Fibroblast of skin of left quadriceps (primary cell): Measurements from ENCODE around the gene CHMP4B.

Source experiments
- DNase-seq, 2 experiments: peaks; one replicate each; pipeline ENCODE4 v3.0.0-alpha.2; 2013; ENCODE audit warnings: low read depth in 2 of 2

Gene CHMP4B

DNA sequence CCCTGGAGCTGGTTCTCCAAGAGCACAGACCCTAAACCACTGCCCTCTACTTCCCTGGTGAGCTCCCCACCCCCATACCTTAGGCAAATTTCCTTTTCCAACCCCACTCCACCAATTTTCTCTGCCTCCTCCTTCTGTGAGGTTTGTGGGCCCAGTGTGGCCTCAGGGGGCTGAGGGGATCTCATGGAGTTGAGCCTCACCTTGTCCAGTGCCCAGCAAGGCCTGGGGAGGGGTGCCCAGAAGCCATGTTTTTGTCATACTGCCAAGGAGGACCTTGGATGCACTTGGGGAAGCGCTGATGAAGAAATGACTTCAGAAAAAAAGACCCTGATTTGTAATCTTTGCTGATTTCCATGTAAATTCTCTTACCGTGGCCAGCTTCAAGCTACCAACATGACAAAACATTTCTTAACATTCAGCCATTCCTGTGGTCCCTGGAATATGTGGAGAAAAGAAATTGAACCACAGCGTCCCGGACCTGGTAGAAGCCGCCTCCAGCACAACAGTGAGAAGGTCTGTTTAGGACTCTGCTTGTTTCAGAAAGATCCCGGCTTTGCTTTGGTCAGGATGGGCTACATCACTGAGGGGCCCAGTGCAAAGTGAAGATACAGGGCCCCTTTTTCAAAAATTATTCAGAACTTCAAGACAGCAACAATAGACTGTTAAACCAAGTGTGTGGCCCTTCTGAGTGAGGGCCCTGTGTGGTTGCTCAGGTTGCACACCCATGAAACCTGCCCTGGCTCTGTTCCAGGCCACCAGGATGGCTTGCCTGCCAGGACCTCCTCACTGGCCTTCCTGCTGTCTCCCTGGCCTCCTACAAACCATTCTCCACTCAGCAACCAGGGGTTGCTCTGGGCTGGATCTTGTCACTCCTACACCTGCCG lies 52.5 kb downstream of the CHMP4B start:
- no peak for DNase-seq

DNA sequence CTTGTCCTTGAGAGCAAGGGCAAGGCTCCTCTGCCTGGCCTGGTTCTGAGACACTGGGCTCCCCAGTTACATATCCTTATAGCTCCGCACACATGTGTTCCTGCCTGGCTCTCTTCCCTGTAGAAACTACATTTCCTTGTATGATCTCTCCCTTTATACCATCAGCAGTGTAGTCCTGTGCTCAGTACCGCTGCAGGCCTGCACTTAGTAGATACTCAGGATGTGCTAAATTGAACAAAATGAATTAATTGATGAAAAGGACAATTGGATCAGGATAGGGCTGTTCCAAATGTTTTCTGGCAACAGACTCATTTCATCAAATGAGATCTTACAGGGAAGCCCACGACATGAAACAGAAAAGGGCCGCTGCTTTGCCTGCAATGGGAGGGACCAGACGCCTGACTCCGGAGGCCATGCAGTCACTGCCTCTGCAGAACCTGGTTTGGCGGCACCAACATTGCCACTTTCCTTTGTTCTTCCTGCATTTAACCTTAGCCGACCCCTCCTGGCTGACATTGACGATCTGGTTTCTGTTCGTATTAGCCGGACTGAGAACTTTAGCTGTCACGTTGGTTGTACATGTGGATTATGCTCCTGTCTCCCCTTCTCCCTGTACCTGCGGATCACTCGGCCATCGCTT lies 53.3 kb downstream of the CHMP4B start:
- no peak for DNase-seq

DNA sequence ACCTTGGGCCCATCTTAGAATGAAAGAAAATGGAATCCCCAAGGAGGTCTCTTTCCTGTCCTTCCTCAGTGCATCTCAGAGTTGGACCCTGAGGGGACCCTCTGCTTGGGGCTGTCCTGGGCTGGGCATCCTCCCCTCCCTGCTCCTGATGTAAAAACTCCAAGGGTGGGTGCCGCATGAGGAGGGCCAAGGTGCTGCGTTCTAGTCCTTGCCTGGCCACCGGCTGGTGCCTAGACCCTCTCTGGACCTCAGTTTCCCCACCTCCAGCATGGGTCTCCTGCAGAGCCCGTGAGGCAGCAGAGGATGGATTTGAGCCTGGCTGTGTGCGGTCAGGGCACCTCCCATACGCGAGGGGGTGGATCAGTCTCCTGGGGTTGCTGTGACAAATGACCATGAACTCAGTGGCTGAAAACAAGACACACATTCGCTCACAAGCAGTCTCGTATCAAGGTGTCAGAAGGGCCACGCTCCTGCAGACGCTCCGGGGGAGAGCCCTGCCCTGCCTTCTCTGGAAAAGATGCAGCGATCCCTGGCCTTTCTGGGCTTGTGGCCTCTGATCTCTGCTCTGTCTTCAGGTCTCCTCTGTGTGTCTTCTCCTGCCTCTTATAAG lies 54.7 kb downstream of the CHMP4B start:
- no peak for DNase-seq

DNA sequence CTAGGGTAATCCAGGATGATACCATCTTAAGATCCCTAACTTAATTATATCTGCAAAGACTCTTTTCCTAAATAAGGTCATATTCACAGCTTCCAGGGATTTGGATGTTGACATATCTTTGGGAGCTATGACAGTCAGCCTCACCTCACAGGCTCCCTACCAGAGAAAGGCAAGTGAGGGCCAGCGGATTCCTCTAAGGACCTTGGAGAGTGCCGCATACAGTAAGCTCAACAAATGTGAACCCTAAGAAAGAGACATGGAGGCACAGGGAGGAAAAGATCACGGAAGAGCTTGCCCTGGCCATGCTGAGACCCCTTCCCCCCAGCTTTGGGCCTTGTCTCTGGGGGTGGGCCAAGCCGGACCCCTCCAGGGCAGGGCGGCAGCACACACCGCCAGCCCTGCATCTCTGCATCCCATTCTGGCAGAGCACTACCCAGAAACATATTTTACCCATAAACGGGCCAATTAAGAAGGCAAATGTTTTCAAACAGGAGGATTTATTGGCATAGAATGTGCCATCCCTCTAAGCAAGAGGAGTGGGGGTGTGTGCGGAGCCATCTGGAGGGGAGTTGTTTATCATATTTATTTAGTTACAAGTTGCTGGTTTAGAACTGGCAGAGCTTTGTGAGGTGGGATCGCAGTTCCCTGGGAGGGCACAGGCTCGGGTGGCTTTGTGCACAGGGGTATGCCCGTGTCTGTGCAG lies 55.4 kb downstream of the CHMP4B start:
- DNase-seq, result no peak

DNA sequence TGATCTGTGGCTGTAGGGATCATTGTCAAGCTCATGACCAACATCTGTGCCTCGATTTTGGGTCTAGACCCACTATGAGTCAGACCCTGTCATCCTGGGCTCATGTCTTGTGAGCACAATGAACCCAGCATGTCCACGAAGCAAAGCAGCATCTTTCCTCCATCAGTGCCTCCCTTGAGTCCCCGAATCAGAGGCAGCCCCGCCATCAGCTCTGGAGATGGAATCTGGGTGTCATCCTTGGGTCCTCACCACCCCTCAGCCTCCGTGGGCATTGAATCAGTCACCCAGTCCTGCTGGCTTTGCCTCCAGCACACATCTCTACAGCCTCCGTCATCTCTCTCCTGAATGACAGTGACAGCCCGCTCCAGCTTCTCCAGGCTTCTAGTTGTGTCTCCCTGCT lies 56.9 kb downstream of the CHMP4B start:
- no peak for DNase-seq

DNA sequence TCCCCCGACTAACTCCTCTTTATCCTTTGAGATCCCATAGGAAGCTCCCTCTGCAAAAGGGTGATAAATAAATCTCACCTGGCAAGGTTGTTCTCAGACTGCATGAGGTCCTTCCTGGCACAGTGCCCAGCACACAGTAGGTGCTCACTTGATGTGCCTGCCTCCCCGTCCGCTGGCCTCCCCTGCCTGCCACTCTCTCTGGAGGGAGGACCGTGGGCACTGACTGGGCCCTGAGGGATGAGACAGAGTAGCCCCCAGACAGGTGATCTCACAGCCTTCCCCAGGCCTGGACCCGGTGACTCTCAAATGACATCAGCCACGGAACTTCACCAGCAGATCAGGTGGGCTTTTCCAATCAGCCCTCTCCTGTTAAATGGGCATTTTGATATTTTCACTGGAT lies 57.4 kb downstream of the CHMP4B start:
- DNase-seq, result no peak

DNA sequence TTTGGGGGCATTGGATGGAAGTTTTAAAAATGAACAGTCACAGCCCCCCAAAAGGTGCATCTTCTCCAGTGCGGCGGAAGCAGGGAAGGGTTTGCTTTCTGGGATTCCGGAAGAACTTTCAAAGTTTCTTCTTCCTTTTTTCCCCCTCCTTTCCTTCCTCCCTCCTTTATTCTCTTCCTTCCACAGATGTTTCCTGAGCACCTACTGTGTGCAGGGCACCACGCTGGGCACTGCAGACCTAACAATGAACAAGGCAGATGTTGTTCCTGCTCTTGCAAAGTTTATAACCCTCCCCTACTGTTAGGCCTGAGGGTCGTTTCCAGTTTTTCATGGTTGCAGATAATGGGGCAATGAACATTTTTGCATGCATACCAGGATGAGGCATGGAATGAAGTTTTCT lies 58.1 kb downstream of the CHMP4B start:
- no peak for DNase-seq

DNA sequence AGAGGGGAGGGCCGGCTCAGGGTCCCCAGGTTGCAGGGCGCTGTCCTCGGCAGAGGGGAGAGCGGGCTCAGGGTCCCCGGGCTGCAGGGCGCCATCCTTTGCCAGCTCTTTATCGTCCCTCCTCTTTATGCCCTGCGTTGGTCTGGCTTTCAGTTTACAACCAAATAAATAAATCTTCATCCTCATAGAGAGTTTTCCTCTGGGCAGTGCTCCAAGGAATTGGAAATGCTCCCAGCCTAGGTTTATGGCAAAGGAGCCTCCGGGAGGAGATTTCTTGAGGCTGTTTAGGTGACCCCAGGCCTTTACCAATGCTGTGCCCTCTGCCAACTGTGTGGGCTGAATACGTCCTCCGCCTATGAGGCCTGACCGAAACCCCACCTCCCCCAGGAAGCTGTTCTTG lies 60.2 kb downstream of the CHMP4B start:
- no peak for DNase-seq

DNA sequence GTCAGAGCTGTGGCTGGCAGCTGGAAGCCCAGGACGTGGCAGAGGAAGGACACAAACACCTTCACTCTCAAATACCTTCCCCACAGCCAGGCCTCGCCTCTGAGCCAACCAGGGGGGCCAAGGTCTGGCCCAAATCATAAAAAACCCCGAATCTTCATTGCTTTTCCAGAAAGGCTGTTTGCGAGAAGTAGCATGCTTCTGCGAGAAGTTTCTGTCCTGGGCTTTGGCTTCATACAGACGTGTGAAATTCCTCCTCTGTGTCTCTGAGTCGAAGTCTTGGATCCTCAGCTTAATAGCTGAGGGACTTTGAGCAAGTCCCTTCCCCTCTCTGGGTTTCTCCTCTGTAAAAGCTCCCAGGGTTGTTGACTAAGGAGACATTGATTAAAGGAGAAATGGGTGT lies 63.0 kb downstream of the CHMP4B start:
- DNase-seq, result no peak

DNA sequence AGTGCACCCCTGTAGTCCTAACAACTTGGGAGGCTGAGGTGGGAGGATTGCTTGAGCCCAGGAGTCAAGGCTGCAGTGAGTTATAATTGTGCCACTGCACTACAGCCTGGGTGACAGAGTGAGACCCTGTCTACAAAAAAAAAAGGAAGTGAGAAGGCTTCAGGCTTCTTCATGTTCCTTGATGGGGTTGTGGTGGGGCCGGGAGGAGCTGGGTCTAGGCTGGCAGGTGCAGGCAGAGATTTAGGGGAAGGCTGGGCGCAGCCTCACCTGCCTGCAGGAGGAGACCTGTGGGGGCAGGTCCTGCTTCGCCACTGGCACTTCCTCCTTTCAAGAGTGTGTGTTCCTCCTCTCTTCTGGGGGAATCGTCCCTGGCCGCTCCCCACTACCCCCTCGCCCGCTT lies 63.9 kb downstream of the CHMP4B start:
- no peak for DNase-seq

DNA sequence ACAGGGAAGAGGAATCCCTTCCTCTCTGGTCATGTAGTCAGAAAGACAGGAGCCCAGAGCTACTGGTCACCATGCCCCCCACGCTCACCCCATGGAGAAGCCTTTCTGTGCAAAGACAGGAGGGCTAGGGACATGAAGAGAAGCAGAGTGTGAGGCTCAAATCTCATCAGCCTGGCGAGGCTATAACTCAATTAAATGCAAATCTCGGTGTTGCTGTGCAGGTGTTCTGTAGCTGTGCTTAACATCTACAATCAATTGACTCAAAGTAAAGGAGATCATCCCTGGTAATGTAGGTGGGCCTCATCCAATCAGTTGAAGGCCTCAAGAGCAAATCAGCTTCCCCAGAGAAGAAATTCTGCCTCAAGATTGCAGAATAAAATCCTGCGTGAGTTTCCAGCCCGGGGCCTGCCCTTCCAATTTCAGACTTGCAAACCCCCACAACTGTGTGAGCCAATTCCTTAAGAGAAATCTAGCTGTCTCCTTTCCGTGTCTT lies 64.4 kb downstream of the CHMP4B start:
- no peak for DNase-seq

DNA sequence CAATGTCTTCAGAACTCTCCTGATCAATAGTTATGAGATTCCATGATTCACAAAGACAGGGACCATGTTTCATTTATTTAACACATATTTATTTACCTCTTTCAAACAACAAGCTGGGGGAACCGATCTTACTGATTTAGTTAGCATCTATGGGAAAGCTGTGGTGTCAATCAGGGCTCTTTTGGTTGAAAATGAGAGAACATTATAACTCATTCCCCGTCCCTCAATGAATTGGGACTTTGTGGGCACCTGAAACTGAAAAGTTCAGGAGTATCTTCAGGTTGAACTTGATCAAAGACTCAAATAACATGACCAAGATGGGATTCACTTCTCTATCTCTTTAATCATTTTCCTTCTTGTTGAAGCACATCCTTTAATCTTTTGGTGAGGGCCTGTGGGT lies 67.4 kb downstream of the CHMP4B start:
- no peak for DNase-seq

DNA sequence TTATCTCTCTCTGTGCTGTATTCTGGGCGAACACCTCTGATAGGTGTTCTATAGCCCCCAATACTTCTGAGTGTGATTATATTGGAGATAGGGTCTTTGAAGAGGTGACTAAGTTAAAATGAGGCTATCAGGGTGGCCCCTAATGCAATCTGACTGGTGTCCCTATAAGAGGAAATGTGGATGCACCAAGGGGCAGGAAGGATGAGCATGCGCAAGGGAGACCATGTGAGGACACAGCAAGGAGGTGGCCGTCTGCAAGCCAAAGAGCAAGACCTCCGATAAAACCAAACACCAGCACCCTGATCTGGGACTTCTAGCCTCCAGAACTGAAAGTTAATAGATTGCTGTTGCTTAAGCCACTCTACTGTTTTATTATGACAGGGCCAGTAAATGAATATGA lies 69.2 kb downstream of the CHMP4B start:
- DNase-seq, result no peak

DNA sequence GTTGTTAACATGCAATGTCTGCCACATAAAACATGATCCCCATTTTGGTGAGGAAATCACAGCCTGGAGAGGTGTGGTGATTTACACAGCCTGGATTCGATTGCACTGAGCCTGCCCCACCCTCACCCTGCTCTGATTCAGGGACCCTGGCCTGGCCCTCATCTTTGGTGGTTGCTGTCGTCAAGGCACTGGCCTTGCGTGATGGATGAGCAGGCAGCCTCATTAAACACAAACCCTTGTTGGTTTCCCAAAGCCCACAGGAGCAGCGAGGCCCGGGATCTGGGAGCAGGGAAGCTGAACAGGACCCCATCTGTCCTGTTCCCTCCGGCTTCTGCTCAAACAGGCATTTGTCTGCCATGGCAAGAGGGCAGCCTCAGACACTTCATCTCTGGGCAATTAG lies 70.8 kb downstream of the CHMP4B start:
- DNase-seq, result no peak

DNA sequence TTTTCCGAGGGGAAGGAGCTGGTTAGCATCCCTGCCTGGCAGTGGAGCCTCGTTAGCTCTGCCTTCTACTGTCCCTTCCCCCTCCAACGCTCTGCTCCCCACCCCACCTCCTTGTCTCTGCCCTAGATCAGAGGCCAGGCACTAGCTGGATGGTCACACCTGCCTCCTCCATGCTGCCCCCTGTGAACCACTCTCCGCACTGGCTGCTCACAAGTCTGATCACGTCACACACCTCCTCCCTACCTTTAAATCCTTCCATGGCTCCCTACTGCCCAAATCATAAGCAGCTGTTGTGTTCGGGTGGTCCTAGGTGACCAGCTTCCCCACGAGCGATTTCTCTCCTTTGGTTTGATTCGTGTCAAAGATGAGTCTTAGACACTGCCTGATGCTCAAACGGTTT lies 71.3 kb downstream of the CHMP4B start:
- no peak for DNase-seq

DNA sequence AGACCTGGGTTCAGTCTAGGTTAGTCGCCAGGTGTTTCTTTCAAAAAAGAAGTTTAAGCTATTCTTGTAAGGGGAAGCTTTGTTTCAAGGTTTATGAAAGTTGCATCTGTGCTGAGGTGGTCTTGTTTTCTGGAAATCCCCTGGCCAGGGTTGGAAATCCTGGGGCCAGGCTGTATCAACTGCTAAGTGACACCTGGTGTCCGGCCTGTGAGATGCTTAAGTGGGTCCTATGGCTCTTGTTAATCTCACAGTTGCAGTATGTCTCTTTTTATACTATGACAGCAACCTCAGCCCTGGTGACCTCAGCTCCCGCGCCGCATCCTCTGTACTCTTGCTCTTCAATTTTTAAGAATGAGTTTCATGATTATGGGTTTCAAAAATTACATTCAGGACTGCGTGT lies 72.0 kb downstream of the CHMP4B start:
- DNase-seq, result no peak

DNA sequence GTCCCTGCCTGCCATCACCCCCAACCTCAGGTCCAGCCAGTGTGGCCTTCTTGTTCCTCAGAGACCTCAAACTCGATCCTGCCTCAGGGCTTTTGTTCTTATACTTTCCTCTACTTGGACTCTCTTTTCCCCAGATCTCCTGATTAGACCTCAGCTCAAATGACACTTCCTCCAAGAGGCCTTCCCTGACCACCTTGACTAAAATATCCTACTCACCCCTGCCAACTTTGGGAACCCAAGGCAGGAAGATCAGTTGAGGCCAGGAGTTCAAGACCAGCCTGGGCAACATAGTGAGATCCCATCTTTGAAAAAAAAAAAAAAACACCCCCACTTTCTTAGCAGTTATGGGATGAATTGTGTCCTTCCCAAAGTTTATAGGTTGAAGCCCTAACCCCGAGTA lies 73.5 kb downstream of the CHMP4B start:
- no peak for DNase-seq

DNA sequence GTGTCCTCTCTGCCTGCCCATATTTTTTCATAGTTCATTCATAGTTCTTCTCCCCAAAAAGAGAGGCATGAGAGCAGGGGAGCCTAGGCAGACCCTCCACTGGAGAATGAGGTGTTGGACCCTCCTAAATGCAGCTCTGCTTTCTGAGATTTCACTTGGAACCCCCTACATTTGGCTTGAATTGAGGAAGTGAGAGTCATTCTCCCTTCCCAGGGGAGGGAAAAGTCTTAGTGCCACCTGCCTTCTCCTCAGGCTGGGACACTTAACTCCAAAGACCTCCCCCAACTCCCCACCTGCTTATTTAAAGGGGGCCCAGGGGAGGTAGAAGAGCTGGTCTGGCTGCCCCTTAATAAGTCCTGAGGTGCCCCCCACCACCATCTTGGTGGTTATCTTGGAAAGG lies 78.2 kb downstream of the CHMP4B start:
- DNase-seq, result no peak

DNA sequence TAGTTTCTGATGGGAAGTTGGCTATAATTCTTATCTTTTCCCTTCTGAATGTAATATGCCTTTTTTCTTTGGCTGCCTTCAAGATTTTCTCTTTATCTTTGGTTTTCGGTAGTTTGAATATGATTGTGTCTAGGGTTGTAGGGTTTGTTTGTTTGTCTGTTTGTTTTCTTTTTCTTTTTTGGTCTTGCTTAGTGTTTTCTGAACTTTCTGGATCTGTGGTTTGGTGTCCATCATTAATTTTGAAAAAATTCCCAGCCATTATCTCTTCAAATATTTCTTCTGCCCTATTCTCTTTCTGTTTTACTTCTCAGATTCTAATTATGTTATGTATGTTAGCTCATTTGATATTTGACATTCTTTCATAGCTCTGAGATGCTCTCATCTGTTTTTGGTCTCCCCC lies 79.4 kb downstream of the CHMP4B start:
- DNase-seq, result no peak

DNA sequence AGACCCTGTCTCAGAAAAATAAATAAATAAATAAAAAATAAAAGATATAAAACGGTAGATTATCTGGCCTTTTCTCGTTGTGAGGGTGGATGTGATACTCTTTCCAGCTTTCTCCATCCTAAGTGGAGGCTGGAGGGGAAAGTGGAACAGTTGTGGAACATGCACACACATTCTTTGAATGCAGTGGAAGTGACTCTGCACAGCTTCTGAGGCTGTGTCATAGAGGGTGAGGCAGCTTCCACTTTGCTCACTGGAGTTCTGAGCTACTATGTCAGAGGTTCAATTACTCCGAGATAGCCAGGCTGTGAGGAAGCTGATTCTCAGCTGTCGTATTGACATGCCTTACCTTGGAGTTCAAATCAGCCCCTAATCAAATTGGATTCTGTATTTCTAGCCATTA lies 82.2 kb downstream of the CHMP4B start:
- no peak for DNase-seq

DNA sequence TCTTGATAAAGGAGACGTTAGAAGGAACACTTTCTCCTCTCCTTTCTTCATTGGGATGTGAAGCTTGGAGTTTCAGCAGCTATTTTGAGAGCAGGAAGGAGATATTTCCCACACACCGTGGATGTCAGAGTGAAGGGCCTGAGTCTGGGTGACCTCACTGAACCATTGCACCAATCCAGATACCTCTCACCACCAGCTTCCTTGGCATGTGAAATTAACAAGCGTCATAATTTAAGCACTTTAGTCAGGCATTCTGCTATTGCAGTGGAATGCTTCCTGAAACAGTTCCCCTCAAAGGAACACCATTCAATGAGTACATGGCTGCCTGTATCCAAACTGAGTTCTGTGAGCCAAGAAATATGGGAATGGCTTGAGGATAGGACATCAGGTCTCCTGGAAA lies 83.7 kb downstream of the CHMP4B start:
- no peak for DNase-seq

DNA sequence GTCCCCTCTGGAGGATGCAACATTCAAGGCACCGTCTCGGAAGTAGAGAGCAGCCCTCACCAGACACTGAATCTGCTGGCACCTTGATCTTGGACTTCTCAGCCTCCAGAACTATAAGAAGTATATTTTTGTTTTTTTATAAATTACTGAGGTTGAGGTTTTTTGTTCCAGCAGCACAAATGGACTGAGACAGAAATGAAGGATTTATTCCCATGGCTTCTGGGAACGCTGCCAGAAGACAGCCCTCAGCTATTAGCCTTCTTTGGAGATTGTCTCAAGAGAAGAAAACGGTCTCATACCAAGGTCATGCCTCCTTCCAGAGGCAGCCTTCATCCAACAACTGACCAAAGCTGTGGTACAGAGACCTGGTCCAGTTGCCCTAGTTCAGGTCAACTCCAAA lies 85.4 kb downstream of the CHMP4B start:
- DNase-seq, result no peak
